A549 (cell line): ENCODE data around the gene WDR75.

Experiments used
- CTCF ChIP-seq: fragments of >200 bp; sonication (Bioruptor Twin); formaldehyde crosslinking; IDR thresholded peaks from 3 replicates; pipeline ENCODE4 v1.5.1; 2016
- ELK1 ChIP-seq: fragments of 150-350 bp; IDR thresholded peaks from 2 replicates; pipeline ENCODE4 v1.6.1; 2014; ENCODE audit warnings: low read depth, mild to moderate bottlenecking, low read length
- KDM5A ChIP-seq: fragments of 200-600 bp; sonication (generic); IDR thresholded peaks from 2 replicates; pipeline ENCODE4 v1.6.1; 2016; ENCODE audit warnings: antibody characterized with exemption, mild to moderate bottlenecking
- MAZ ChIP-seq: fragments of 150-350 bp; IDR thresholded peaks from 2 replicates; pipeline ENCODE4 v1.6.1; 2014; ENCODE audit warnings: antibody characterized with exemption, low read depth, low read length, borderline replicate concordance
- POLR2A ChIP-seq: IDR thresholded peaks from 2 replicates; pipeline ENCODE4 v1.6.1; 2012; ENCODE audit warnings: mild to moderate bottlenecking, low read length
- POLR2AphosphoS2 ChIP-seq: conservative IDR thresholded peaks from 2 replicates; pipeline ENCODE4 v1.6.1; 2012; ENCODE audit warnings: low read length, improper control_type of control experiment, inconsistent platforms
- TP53 ChIP-seq: fragments of 250-450 bp; sonication (Bioruptor Pico); IDR thresholded peaks from 2 replicates; pipeline ENCODE4 v1.5.0; 2021; ENCODE audit warnings: mild to moderate bottlenecking, moderate library complexity
- ZNF302 ChIP-seq: fragments of 250-450 bp; sonication (Bioruptor Pico); IDR thresholded peaks from 2 replicates; pipeline ENCODE4 v1.9.0; 2021; ENCODE audit warnings: inconsistent platforms, mild to moderate bottlenecking, moderate library complexity

- TF ChIP-seq ZNF302 = no peak
- TF ChIP-seq CTCF = no peak
- TF ChIP-seq MAZ = no peak
- no peak for TF ChIP-seq POLR2A
- TF ChIP-seq ELK1 = no peak
- no peak for TF ChIP-seq TP53 (CRISPR knock-in tag)
- TF ChIP-seq POLR2AphosphoS2 = no peak
- no peak for TF ChIP-seq KDM5A
Measured at GRCh38 chr2:189506514-189506976, 65.3 kb downstream of the WDR75 start.
